Middle frontal gyrus (tissue), 1 donor: ENCODE measurements around the gene GLT1D1.

ENCODE experiments used
- DNase-seq: peaks from one replicate; pipeline ENCODE4 v3.0.0-alpha.2; 2015; ENCODE audit warnings: low spot score; ENCODE audit errors: extremely low spot score

The GLT1D1 gene

GRCh38 chr12:128853600-128854197 is 421 bp downstream of the GLT1D1 start:
- no peak for DNase-seq

GRCh38 chr12:128856035-128856790 is 2.9 kb downstream of the GLT1D1 start:
- DNase-seq, result no peak

DNA sequence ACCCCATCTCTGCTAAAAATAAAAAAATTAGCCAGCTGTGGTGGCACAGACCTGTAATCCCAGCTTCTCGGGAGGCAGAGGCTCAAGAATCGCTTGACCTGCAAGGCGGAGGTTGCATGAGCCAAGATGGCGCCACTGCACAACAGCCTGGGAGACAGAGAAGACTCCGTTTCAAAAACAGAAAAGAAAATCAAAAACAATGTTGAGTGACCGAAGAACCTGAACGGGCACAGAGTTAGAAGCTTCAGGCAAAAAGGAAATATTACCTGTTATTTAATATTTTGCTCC is 3.5 kb downstream of the GLT1D1 start:
- no peak for DNase-seq

DNA sequence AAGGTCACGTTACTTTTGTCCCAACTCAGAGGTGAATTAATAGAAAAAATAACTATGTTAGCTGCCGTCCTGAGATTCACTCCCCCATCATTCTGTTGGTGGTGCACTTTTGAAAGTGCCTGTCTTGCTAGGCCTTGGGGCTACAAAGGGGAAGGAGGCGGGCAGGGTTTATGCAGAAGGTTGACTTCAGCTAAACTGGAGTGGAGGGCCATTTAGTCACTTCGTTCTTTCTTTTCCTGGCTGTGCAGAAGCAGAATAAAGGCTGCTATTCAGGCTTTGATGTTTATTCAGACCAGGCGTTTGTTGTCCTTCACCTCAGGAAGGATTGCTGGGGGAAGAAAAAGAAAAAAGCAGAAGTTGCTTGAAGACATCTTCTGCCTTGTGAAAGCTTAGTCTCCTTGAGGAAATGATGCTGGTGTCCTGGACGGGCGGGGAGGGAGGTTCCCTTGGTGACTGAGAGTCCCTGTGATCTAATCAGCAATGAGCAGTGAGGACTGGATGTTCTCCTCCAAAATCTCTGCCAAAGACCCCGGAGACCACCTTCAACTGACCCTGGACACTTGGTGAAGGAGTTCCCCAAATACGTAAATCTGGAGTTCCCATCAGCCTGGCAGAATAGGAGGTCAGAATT is 4.0 kb downstream of the GLT1D1 start:
- no peak for DNase-seq

GRCh38 chr12:128859311-128859710 is 6.0 kb downstream of the GLT1D1 start:
- DNase-seq, result no peak

GRCh38 chr12:128861226-128862016 is 8.1 kb downstream of the GLT1D1 start:
- no peak for DNase-seq

GRCh38 chr12:128863957-128864356 is 10.7 kb downstream of the GLT1D1 start:
- no peak for DNase-seq

DNA sequence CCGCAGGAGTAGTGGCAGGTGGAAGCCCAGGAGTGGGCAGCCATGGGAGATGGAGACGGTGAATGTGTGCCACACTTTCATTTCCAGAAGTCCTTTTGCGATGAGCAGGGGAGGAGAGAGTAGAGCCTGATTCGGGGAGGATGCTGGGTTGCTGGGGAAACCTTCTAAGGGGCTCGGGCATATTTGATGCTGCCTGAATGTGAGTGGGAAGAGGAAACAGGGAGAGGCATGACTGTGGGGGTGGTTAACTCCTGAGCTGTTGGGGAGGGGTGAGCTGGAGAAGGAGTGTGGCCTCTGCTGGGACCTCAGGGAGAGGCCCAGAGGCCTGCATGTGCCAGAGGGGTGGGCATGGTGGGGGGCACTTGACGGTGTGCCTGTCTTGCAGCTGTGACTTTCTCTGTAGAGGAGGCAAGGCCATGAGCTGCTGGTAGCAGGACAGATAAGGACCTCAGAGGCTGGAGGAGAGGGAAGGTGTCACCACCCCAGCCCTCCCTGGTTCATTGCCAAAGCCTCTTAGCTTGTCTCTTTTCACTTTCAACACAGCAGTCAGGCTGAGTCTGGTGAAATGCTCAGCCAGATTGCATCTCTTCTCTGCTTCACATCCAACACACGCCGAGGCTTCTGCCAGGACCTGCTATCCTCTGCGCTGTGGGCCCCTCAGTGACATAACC is 11.4 kb downstream of the GLT1D1 start:
- DNase-seq, result no peak

DNA sequence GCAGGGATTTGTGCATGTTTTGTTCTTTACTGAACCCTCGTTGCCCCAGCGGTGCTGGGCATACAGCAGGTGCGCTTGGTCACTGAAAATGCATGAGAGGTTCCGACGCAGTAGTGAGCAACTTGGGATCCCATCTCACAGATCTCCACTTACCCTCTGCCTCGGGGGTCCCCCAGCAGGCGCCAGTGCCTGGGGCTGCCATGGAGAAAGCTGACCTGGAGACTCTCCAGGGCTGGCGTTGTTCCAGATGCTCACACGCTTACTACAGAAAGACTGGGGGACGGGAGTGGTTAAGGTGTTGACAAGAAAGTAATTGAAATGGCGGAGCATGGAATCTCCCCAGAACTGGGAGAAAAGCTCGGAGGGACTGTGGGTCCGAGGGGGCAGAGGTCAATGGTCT is 14.2 kb downstream of the GLT1D1 start:
- DNase-seq, result no peak

DNA sequence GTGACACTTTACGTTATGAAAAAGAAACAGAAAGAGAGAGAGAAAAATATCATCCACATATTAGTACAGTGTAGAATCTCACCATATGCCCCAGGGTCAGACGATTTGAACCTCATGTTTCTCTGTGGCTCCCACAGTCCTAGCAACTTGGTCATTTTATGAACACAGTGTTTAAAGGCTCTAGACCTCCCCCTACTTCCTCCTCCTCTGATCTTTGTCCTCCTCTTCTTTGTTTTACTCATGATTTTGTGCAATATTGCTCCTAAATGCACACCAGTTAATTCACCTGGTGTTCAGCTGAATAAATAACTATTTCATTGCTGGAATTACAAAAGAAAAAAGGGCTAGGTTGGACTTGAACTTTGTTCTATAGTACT is 18.2 kb downstream of the GLT1D1 start:
- no peak for DNase-seq

GRCh38 chr12:128872303-128872702 is 19.0 kb downstream of the GLT1D1 start:
- DNase-seq, result no peak

- no peak for DNase-seq
Measured at GRCh38 chr12:128876559-128876958, 23.3 kb downstream of the GLT1D1 start.

- DNase-seq, result no peak
Measured at GRCh38 chr12:128879898-128880764, 26.9 kb downstream of the GLT1D1 start.

DNA sequence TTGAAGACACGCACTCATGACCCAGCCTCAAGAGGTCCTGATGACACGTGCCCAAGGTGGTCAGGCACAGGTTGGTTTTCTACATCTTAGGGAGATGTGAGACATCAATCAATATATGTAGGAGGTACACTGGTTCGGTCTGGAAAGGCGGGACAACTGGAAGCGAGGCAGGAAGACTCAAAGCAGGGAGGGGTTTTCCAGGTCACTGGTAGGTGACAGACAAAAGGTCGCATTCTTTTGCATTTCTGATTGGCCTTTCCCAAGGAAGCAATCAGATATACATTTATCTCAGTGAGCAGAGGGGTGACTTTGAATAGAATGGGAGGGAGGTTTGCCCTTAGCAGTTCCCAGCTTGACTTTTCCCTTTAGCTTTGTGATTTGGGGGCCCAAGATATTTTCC is 38.6 kb downstream of the GLT1D1 start:
- no peak for DNase-seq

DNA sequence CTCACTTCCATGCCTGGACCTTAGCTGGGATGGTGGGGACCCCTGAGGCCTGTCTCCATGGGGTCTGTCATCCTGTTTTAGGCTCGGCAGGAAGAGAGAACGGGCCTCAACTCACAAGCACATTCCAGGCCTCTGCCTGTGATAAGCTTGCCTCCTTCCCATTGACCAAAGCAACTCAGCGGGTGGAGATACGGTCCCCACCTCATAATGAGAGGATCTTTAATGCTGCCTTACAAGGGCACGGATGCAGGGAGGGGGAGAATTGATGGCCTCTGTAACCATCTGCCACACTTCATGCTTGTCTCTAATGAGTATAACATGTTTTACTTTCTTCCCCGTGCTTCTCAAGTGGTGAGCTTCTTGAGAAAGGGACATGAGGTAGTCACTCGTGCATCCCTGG is 50.0 kb downstream of the GLT1D1 start:
- DNase-seq, result no peak

DNA sequence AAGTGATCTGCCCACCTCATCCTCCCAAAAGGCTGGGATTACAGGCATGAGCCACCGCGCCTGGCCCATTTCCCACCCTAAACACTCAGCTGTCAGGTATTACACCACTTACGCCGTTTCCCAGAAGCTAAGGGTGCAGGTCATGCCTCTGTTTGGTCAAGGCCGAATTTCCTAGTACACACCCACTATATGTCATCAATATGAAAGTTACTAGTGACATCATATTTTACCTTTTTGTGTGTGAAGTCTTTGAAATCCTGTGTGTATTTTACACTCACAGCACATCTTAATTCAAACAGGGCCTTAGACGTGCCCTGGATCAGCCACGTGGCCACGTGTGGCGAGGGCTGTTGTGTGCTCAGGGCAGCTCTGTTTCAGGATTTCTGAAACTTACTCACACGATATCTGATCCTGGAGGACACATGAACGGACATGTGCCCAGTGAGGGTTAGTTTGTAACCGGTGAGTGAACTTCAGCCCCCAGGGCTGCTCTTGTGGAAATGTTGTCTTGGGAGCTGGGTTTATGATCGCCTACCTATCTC is 51.8 kb downstream of the GLT1D1 start:
- DNase-seq, result no peak

DNA sequence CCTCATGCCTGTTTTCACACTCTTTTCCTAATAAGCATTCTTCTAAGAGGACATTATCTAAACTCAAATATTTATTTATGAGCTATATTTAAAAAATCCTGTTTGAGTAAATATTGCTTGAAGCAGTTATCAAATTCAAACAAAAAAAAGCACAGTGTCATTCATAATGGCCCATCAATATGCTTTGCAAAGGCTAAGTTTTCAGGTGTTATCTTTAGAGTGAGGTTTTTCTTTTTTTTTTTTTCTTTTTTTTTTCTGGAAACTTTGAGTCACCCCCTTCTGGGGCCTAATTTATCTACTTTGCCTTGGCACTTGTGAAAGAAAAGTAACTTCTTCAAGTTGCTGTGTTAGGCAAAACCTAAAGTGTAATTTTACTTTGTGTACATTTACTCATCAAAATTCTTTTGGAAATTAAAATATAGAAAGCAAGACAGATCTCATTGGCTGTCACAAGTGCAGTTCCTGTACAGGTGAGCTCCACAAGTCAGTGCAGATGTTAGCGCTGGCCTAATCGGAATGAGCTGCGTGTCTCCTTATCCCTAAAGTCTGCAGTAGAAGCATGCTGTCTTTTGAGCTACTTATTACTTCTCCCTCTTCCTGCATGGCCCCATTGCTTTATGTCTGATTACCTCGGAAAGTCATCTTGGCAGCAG is 53.3 kb downstream of the GLT1D1 start:
- no peak for DNase-seq

DNA sequence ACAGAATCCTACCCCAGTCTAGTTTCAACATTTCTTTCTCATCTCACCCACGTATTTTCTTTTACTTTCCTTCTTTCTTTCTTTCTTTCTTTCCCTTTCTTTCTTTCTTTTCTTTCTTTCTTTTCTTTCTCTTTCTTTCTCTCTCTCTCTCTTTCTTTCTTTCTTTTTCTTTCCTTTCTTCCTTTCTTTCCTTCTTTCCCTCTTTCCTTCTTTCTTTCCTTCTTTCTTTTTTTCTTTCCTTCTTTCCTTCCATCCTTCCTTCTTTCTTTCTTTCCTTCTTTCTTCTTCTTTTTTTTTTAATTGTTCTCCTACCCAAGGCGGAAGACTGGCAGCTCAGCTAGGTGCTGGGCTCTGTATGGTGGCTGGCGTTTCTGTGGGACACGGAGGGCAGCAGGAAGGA is 55.0 kb downstream of the GLT1D1 start:
- DNase-seq, result no peak

- no peak for DNase-seq
Measured at GRCh38 chr12:128909653-128910052, 56.4 kb downstream of the GLT1D1 start.

DNA sequence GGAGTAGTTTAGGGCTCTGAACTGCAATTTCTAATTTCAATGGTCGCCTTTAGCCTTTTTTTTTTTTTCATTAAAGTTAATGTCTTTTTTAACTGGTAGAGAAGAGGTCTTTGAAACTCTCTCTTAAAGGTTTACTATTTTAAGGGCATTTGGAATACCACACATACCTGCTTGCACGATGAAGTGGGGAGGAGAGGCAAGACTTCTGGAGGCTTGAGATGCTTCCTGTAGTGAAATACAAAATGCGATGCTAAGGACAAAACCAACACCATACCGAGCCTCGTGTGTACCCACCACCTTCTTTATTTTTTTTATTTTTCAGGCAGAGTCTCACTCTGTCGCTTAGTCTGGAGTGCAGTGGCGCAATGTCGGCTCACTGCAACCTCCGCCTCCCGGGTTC is 57.4 kb downstream of the GLT1D1 start:
- no peak for DNase-seq
